Retinal pigment epithelial cell (primary cell): ENCODE results near the gene APAF1.

Experiments used
- DNase-seq: peaks from one replicate; pipeline ENCODE4 v3.0.0-alpha.2; 2010; ENCODE audit warnings: low read depth
- H3K4me3 ChIP-seq: 2 replicates; pipeline ENCODE4 v1.5.1; 2011; ENCODE audit warnings: mild to moderate bottlenecking, low read length, control low read depth, moderate library complexity
- TF ChIP-seq, protein P1 (sequence below): conservative IDR thresholded peaks from 2 replicates; pipeline ENCODE4 v1.5.1; 2011; ENCODE audit warnings: low read depth, low read length, control low read depth, inconsistent platforms

The APAF1 gene

DNA sequence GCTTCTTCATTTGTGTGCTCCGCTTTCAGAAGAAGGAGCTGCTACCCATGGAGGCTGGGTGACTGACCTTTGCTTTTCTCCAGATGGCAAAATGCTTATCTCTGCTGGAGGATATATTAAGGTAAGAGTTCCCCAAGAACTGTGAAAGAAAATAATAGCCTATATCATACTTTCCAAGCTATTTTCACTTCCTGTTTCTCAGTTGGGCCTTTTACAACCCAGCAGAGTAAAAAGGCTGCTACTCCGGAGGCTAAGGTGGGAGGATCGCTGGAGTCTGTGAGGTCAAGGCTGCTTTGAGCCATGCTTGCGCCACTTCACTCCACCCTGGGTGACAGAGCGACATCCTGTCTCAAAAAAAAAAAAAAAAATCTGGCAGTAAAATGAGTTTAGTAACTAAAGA, 82.1 kb downstream of the APAF1 start:
- DNase-seq = no peak
- TF ChIP-seq, protein P1, sequence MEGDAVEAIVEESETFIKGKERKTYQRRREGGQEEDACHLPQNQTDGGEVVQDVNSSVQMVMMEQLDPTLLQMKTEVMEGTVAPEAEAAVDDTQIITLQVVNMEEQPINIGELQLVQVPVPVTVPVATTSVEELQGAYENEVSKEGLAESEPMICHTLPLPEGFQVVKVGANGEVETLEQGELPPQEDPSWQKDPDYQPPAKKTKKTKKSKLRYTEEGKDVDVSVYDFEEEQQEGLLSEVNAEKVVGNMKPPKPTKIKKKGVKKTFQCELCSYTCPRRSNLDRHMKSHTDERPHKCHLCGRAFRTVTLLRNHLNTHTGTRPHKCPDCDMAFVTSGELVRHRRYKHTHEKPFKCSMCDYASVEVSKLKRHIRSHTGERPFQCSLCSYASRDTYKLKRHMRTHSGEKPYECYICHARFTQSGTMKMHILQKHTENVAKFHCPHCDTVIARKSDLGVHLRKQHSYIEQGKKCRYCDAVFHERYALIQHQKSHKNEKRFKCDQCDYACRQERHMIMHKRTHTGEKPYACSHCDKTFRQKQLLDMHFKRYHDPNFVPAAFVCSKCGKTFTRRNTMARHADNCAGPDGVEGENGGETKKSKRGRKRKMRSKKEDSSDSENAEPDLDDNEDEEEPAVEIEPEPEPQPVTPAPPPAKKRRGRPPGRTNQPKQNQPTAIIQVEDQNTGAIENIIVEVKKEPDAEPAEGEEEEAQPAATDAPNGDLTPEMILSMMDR = no peak
- no peak overlapping the region for H3K4me3 ChIP-seq

DNA sequence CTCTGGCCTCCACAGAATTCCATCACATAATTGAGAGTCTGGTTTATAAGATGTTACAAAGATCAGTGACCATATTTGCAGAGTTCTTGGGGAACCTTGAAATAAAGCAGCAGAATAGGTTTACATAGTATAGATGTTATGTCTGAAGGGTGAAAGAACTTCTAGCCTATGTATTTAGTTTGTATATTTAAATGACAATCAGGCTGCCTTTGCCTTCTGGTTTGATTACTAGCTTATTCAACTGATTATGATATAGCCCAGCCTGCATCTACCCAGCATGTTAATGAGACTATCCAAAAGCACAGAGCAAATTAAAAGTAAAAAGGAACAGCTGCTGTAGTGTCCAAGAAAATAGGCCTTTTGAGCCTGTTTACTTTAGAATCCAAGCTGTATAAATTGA, 85.3 kb downstream of the APAF1 start:
- no peak overlapping the region for H3K4me3 ChIP-seq
- DNase-seq = no peak
- TF ChIP-seq, protein P1 = no peak

DNA sequence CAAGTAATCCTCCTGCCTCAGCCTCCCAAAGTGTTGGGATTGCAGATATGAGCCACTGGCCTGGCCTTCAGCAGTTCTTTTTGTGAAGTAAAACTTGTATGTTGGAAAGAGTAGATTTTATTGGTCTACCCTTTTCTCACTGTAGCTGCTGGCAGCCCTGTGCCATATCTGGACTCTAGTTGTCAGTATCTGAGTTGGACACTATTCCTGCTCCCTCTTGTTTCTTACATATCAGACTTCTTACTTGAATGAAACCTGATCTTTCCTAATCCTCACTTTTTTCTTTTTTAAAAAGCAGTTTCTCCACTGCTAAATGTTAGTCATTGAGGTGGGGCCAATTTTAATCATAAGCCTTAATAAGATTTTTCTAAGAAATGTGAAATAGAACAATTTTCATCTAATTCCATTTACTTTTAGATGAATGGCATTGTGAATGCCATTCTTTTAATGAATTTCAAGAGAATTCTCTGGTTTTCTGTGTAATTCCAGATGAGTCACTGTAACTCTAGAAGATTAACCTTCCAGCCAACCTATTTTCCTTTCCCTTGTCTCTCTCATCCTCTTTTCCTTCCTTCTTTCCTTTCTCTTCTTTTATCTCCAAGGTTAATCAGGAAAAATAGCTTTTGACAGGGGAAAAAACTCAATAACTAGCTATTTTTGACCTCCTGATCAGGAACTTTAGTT, 88.7 kb downstream of the APAF1 start:
- no peak for DNase-seq
- H3K4me3 ChIP-seq = no peak overlapping the region
- TF ChIP-seq, protein P1 = no peak

DNA sequence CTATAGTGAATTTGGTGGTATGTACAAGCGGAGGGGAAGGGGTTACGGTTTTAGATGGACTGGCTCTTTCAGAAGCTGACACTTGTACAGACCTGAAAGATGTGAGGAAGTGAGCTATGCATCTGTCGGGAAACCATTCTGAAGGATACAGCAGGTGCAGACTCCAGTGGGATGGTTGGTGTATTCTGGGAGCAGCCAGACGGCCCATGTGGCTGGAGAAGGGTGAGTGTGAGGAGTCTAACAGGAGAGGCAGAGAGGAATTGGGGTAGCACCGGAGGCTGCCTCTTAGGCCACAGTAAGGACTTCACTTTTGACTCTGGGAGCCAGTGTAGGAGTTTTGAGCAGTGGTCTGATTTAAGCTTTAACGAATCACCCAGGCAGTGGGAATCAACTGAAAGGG, 90.7 kb downstream of the APAF1 start:
- H3K4me3 ChIP-seq = no peak overlapping the region
- no peak for DNase-seq
- TF ChIP-seq, protein P1 = no peak

DNA sequence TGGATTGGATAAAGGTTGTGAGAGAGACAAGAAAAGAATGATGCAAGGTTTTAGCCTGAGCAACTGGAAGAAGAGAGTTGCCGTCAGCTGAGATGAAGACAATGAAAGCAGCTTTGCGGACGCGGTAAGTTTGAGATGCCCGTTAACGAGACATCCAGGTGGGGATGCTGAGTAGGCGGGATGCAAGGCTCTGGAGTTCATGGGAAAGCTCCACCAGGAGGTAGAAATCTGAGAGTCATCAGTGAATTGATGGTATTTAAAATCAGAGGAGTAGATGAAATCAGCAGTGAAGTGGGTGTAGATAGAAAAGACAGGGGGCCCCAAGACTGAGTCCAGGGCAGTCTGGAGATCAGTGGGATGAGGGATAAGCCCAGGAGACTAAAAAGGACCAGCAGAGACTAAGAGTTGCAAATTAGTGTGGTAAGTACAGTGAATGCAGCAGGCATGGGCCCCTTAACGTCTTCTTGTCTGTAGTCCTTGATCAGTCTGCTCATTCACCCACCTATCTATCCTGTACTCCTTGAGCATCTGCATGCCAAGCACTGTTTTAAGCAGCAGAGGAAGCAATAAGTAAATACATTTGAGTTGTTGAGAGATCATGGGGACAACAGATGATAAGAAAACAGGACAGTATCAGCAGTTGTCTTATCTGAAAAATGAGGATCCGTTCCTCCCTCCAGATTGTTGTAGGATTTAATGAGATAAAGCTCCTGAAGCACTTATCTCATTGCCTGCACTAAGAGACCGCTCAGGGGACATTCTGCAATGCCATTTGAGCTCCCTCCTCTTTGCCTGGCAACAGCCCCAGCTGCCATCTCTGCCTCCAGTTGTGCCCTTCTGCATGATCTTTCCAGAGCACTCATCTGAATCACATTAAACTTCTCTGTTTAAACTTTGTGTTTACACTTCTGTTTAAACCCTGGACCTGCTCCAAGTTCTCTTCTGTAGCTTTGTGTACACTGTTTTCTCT, 91.5 kb downstream of the APAF1 start:
- no peak for DNase-seq
- TF ChIP-seq, protein P1 = no peak
- H3K4me3 ChIP-seq = no peak overlapping the region

DNA sequence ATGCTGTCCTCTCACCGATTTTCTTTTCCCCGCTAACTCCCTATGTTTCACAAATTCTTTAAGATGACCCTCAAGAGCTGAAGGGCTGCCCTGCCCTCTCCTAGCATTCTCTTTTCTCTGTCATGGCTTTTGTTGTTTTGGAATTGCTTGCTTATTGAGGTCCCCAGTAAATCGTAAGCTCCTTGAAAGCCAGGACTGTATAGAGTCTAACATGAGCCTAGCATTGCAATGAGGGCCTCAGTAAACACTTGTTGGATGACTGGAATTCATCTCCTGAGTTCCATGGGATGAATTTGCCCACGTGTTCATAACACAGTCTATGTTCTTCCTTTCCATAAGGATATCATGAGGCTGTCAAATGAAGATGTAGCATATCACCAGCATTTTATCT, 92.2 kb downstream of the APAF1 start:
- no peak for DNase-seq
- no peak overlapping the region for H3K4me3 ChIP-seq
- TF ChIP-seq, protein P1 = no peak
